Fibroblast of gingiva (primary cell): ENCODE data around the gene NKAIN4.

Experiments used
- DNase-seq: peaks from one replicate; pipeline ENCODE4 v3.0.0-alpha.2; 2011; ENCODE audit warnings: low read depth

The NKAIN4 gene

GRCh38 chr20:63192721-63193120 is 61.5 kb downstream of the NKAIN4 start:
- no peak for DNase-seq

DNA sequence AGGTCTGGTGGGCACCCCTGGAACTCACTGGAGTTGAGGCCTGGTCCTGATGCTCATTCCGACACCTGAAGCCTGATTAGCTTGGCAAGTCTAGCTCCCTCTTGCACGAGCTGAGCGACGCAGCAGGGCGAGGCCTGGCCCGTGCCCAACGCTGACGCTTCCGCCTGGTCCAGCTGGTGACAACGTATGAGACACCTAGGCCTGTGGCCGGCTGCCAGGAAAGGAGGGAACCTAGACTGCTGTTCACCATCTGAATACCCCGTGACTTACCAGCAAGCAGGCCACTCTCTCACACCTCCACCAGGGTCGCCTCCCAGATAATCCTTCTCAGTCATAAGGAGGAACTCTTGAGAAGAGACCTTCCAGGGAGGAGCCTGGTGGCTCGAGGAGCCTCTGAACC is 62.9 kb downstream of the NKAIN4 start:
- no peak for DNase-seq

GRCh38 chr20:63190828-63191227 is 63.4 kb downstream of the NKAIN4 start:
- no peak for DNase-seq
